Stimulated activated CD4-positive, alpha-beta T cell treated with anti-CD3 and anti-CD28 coated beads, TNF-alpha, amount 100 ng/mL, for 24 hours (primary cell): Measurements from ENCODE around the gene IER5L.

Source experiments
- DNase-seq, 3 experiments: peaks; one replicate each; pipeline ENCODE4 v3.0.0-alpha.2; 2020; ENCODE audit warnings: low read depth in 3 of 3

The IER5L gene

GRCh38 chr9:129177791-129178567 is at the start of gene IER5L:
Gene IER5L (minus strand): TSS chr9:129178261. CDS start chr9:129178052, 209 bp downstream.
- peak; percentile 78 to 92 (median 82) for DNase-seq

- no peak for DNase-seq
These were observed 49.8 kb upstream of the IER5L start for GRCh38 chr9:129227843-129228189.

GRCh38 chr9:129225815-129226214 is 47.8 kb upstream of the IER5L start:
- peak in 1 of 3 experiments; percentile 26 for DNase-seq

- no peak for DNase-seq
These were observed 47.4 kb upstream of the IER5L start for GRCh38 chr9:129225490-129225778.

- DNase-seq = no peak
These were observed 46.8 kb upstream of the IER5L start for GRCh38 chr9:129224618-129225489.

- DNase-seq = no peak
These were observed 45.6 kb upstream of the IER5L start for GRCh38 chr9:129223551-129224208.

GRCh38 chr9:129222819-129223218 is 44.8 kb upstream of the IER5L start:
- DNase-seq = no peak

- DNase-seq = no peak
These were observed 44.0 kb upstream of the IER5L start for GRCh38 chr9:129221979-129222635.

GRCh38 chr9:129221233-129221632 is 43.2 kb upstream of the IER5L start:
- no peak for DNase-seq

- DNase-seq = no peak
These were observed 42.7 kb upstream of the IER5L start for GRCh38 chr9:129220771-129221170.

- DNase-seq = no peak
These were observed 40.9 kb upstream of the IER5L start for GRCh38 chr9:129218918-129219317.

GRCh38 chr9:129218272-129218625 is 40.2 kb upstream of the IER5L start:
- DNase-seq = no peak

- DNase-seq = no peak
These were observed 35.5 kb upstream of the IER5L start for GRCh38 chr9:129213551-129213950.

GRCh38 chr9:129211686-129212085 is 33.6 kb upstream of the IER5L start:
- no peak for DNase-seq

GRCh38 chr9:129210125-129210524 is 32.1 kb upstream of the IER5L start:
- no peak for DNase-seq

- DNase-seq = no peak
These were observed 31.5 kb upstream of the IER5L start for GRCh38 chr9:129209580-129209979.

GRCh38 chr9:129209109-129209508 is 31.0 kb upstream of the IER5L start:
- no peak for DNase-seq

GRCh38 chr9:129208207-129209032 is 30.4 kb upstream of the IER5L start:
- DNase-seq = peak in 1 of 3 experiments; percentile 67

GRCh38 chr9:129206905-129207304 is 28.8 kb upstream of the IER5L start:
- no peak for DNase-seq

GRCh38 chr9:129206401-129206800 is 28.3 kb upstream of the IER5L start:
- no peak for DNase-seq

- no peak for DNase-seq
These were observed 26.8 kb upstream of the IER5L start for GRCh38 chr9:129204840-129205239.
